AG08396 (cell line): ENCODE results near the gene CD300C.
"Not testable (repeated sequence)": the region's sequence is repeated elsewhere in the genome, so short reads cannot be mapped to it uniquely, and the experiment has no call there.

ENCODE experiments used
- DNase-seq: peaks from one replicate; pipeline ENCODE4 v3.0.0; 2012; ENCODE audit warnings: low spot score, mixed read lengths

CD300C gene

GRCh38 chr17:74531231-74531761 is 14.6 kb downstream of the CD300C start, which contains the start of gene CD300LB:
Gene CD300LB, minus strand, starts transcription at chr17:74531475. Its CDS starts 125 bp downstream, at chr17:74531350.
- DNase-seq = no peak

- no peak for DNase-seq
Observed at GRCh38 chr17:74530831-74531150, 15.1 kb downstream of the CD300C start.

GRCh38 chr17:74529243-74529642 is 16.7 kb downstream of the CD300C start:
- DNase-seq = no peak

- DNase-seq = no peak
Observed at GRCh38 chr17:74528491-74529199, 17.3 kb downstream of the CD300C start.

GRCh38 chr17:74527756-74528155 is 18.2 kb downstream of the CD300C start:
- no peak for DNase-seq

- DNase-seq = peak; percentile 1
Observed at GRCh38 chr17:74527081-74527480, 18.8 kb downstream of the CD300C start.

GRCh38 chr17:74526681-74527080 is 19.2 kb downstream of the CD300C start:
- DNase-seq = peak; percentile 1

- no peak for DNase-seq
Observed at GRCh38 chr17:74525781-74526288, 20.1 kb downstream of the CD300C start.

GRCh38 chr17:74525465-74525725 is 20.5 kb downstream of the CD300C start:
- no peak for DNase-seq

GRCh38 chr17:74524653-74525464 is 21.1 kb downstream of the CD300C start:
- peak; percentile 2 for DNase-seq

- DNase-seq = peak; percentile 2
Observed at GRCh38 chr17:74523308-74523707, 22.6 kb downstream of the CD300C start.

GRCh38 chr17:74522381-74523105 is 23.4 kb downstream of the CD300C start:
- peak; percentile 5 for DNase-seq

GRCh38 chr17:74521701-74522201 is 24.2 kb downstream of the CD300C start:
- DNase-seq = peak; percentile 2

GRCh38 chr17:74520790-74521480 is 25.0 kb downstream of the CD300C start:
- DNase-seq = peak; percentile 1

- DNase-seq = no peak
Observed at GRCh38 chr17:74520016-74520434, 25.9 kb downstream of the CD300C start.

GRCh38 chr17:74518413-74518981 is 27.4 kb downstream of the CD300C start:
- DNase-seq = not testable (repeated sequence)

- DNase-seq = no peak
Observed at GRCh38 chr17:74516561-74517328, 29.2 kb downstream of the CD300C start.

- DNase-seq = no peak
Observed at GRCh38 chr17:74515941-74516340, 30.0 kb downstream of the CD300C start.

- DNase-seq = no peak
Observed at GRCh38 chr17:74514632-74515334, 31.1 kb downstream of the CD300C start.
